GM23248 (cell line): ENCODE data around the gene PAXIP1. TPM values are rescaled to one million over a fixed set of nuclear protein-coding genes. Genes with fewer than 3 reads are reported as not detected.
A peak's percentile ranks its signal among the peaks of the same experiment; 100 is the strongest.

Experiments used
- DNase-seq: peaks from one replicate; pipeline ENCODE4 v3.0.0-alpha.2; 2015
- H2AFZ ChIP-seq: fragments of 200-600 bp; sonication (generic); 2 replicates; pipeline ENCODE4 v1.6.1; 2016; ENCODE audit warnings: antibody characterized with exemption
- H3F3A ChIP-seq: fragments of 200-600 bp; sonication (generic); 2 replicates; pipeline ENCODE4 v1.6.1; 2016; ENCODE audit warnings: mild to moderate bottlenecking, antibody characterized with exemption, mixed run types; ENCODE audit not compliant: insufficient read depth
- H3K27ac ChIP-seq: fragments of 200-600 bp; sonication (generic); 2 replicates; pipeline ENCODE4 v1.5.1; 2016; ENCODE audit warnings: mild to moderate bottlenecking
- H3K27me3 ChIP-seq: fragments of 200-600 bp; sonication (generic); replicated peaks from 2 replicates; pipeline ENCODE4 v1.6.1; 2016; ENCODE audit warnings: mild to moderate bottlenecking; ENCODE audit not compliant: insufficient read depth
- H3K36me3 ChIP-seq: fragments of 200-600 bp; sonication (generic); 2 replicates; pipeline ENCODE4 v1.6.1; 2016; ENCODE audit warnings: low read depth, mild to moderate bottlenecking
- H3K4me1 ChIP-seq: fragments of 200-600 bp; sonication (generic); 2 replicates; pipeline ENCODE4 v1.6.1; 2016; ENCODE audit warnings: mild to moderate bottlenecking; ENCODE audit not compliant: insufficient read depth
- H3K4me2 ChIP-seq: fragments of 200-600 bp; sonication (generic); one replicate; pipeline ENCODE4 v1.6.1; 2016; ENCODE audit warnings: mild to moderate bottlenecking; ENCODE audit not compliant: unreplicated experiment
- H3K4me3 ChIP-seq: fragments of 200-600 bp; sonication (generic); 2 replicates; pipeline ENCODE4 v1.5.1; 2016; ENCODE audit warnings: mild to moderate bottlenecking
- H3K79me2 ChIP-seq: fragments of 200-600 bp; sonication (generic); 2 replicates; pipeline ENCODE4 v1.6.1; 2016; ENCODE audit warnings: mild to moderate bottlenecking; ENCODE audit not compliant: insufficient read depth
- H3K9ac ChIP-seq: fragments of 200-600 bp; sonication (generic); 2 replicates; pipeline ENCODE4 v1.6.1; 2016; ENCODE audit warnings: mild to moderate bottlenecking
- H3K9me2 ChIP-seq: fragments of 200-600 bp; sonication (generic); 2 replicates; pipeline ENCODE4 v1.6.1; 2016; ENCODE audit warnings: mixed run types, mild to moderate bottlenecking, moderate library complexity; ENCODE audit not compliant: insufficient read depth
- H3K9me3 ChIP-seq: fragments of 200-600 bp; sonication (generic); one replicate; pipeline ENCODE4 v1.6.1; 2017; ENCODE audit warnings: low read depth
- H4K20me1 ChIP-seq: fragments of 200-600 bp; sonication (generic); 2 replicates; pipeline ENCODE4 v1.6.0; 2016; ENCODE audit not compliant: insufficient read depth
- EZH2 ChIP-seq: fragments of 200-600 bp; sonication (generic); IDR thresholded peaks from 2 replicates; pipeline ENCODE4 v1.6.1; 2018; ENCODE audit warnings: antibody characterized with exemption, mild to moderate bottlenecking; ENCODE audit not compliant: insufficient read depth, poor library complexity, severe bottlenecking
- EZH2phosphoT487 ChIP-seq: fragments of 200-600 bp; sonication (generic); IDR thresholded peaks from 2 replicates; pipeline ENCODE4 v1.6.1; 2018; ENCODE audit warnings: antibody characterized with exemption, moderate library complexity, mild to moderate bottlenecking, low read depth; ENCODE audit not compliant: insufficient read depth
- WGBS, 2 experiments: methylation state at CpG; one replicate each; pipeline ENCODE4 v1.1.6; 2015 to 2017; ENCODE audit warnings: low lambda C conversion rate in 2 of 2, low coverage in 1 of 2; ENCODE audit errors: missing lambda C conversion rate in 2 of 2; 5-methylcytosine and 5-hydroxymethylcytosine counted together
- in situ Hi-C: fragments of 300-500 bp; cut with MboI; formaldehyde crosslinking; loops from 2 replicates; pipeline ENCODE4 v1.15.0; 2020
- polyA plus RNA-seq: library from polyadenylated mRNA; unstranded; fragments of >200 nt; fragmentation: Nextera tagmentation; extraction: Ambion mirVana; gene quantifications from 2 replicates; pipeline ENCODE4 v1.2.1, GENCODE V29; 2016
- total RNA-seq: library from RNA; depleted of rRNA; stranded (reverse); fragments of >200 nt; shearing (Covaris generic); gene quantifications from 2 replicates; pipeline ENCODE4 v1.2.3, GENCODE V29; 2014

Gene PAXIP1
- total and polyA plus RNA-seq, 2 experiments from 2014 or later: 1.8 to 5.8 TPM

DNA sequence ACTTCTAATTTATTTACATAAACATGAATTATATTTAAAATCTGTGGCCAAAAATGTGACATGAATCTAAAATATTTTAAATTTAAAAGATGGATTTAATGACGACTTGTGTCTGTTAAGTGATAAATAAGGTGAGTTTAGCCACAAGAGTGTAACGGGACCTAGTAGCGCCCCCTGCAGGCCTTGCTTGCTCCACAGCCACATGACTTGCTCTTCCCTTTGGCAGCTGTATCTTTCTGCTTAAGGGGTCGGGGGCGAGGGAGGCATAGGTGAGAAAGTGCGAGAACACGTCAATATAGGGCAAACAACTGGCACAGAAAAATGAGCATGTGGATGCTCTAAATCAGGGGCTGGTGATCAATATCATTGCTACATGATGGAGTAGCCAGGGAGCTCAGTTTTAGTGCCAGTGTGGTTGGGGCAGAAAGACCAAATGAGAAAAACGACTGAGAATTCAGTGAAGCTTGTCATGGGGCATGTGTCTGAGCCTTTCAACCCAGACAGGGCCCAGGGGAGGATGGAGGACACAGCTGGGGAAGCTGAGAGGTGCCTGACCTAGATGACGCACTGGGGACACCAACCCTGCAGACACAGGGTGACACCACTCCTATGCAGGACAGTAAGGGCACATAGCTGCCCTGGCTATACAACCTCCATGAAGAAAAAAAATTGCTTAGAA lies 49.8 kb downstream of the PAXIP1 start:
- no peaks in the 10 kb centered on the region for H3K27me3 ChIP-seq
- no peaks in the 10 kb centered on the region for H3K9me2 ChIP-seq
- no peak overlapping the region for H3K27ac ChIP-seq
- no peaks in the 10 kb centered on the region for H3K9me3 ChIP-seq
- in situ Hi-C loops: no loop called here
- TF ChIP-seq EZH2 (no peak), EZH2phosphoT487 (no peak)
- H3F3A ChIP-seq: no peaks in the 10 kb centered on the region
- H3K4me1 ChIP-seq: no peaks in the 10 kb centered on the region
- no peaks in the 10 kb centered on the region for H3K79me2 ChIP-seq
- no peak overlapping the region for H3K4me2 ChIP-seq
- peak; percentile 61 for DNase-seq
- 65% methylated on average over 9 of the region's 9 CpGs for WGBS, 2 experiments
- peaks cover 49% of the 10 kb centered on the region for H3K36me3 ChIP-seq
- no peak overlapping the region for H3K9ac ChIP-seq
- H4K20me1 ChIP-seq: no peaks in the 10 kb centered on the region
- H3K4me3 ChIP-seq: no peak overlapping the region
- no peak overlapping the region for H2AFZ ChIP-seq

DNA sequence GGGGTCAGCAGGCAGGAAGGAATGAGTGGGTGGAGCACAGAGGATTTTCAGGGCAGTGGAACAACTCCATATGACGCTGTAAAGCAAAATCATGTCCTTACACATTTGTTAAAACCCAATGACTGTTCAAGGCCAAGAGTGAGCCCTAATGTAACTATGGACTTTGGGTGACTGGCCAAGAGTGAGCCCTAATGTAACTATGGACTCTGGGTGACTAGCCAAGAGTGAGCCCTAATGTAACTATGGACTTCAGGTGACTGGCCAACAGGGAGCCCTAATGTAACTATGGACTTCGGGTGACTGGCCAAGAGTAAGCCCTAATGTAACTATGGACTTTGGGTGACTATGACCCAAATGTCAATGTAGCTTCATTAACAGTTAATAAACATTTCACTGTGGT lies 52.0 kb downstream of the PAXIP1 start:
- in situ Hi-C loops: no loop called here
- Histone ChIP-seq H3K9me2 (no peaks in the 10 kb centered on the region), H3K9ac (no peak overlapping the region), H3K4me1 (no peaks in the 10 kb centered on the region), H4K20me1 (no peaks in the 10 kb centered on the region), H3K36me3 (peaks cover 52% of the 10 kb centered on the region), H3K9me3 (no peaks in the 10 kb centered on the region), H3K27ac (no peak overlapping the region), H3K4me3 (no peak overlapping the region), H3K4me2 (no peak overlapping the region), H3K79me2 (no peaks in the 10 kb centered on the region), H3F3A (peaks cover 4% of the 10 kb centered on the region; the same call in 1 of the 2 replicates), H2AFZ (no peak overlapping the region), H3K27me3 (no peaks in the 10 kb centered on the region)
- DNase-seq: no peak
- 97% methylated on average over 2 of the region's 2 CpGs for WGBS, 2 experiments
- no peak for TF ChIP-seq EZH2phosphoT487
- TF ChIP-seq EZH2: no peak

DNA sequence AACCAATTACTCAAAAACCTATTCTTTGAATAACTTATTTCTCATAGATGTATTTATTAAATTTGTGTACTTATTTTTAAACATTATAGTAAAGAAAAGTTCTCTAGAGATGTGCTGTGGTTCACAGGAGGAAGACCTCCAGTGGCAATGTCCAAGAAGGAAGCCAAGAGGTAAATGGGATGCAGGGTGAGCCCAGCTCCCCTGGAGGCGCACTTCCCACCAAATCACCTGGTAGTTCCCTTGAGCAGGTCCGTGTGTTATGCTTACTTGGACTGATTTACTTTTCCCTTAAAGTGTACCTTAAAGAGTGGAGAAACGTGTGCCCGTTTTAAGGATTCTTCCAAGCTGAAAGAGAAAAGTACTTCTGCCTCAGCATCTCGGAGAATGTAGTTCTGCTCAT lies 55.3 kb downstream of the PAXIP1 start:
- Histone ChIP-seq H3K27ac (no peak overlapping the region), H3K9me3 (no peaks in the 10 kb centered on the region), H3K9ac (no peak overlapping the region), H3K4me3 (no peak overlapping the region), H4K20me1 (no peaks in the 10 kb centered on the region), H3K79me2 (no peaks in the 10 kb centered on the region), H3K27me3 (no peaks in the 10 kb centered on the region), H3F3A (peaks cover 9% of the 10 kb centered on the region; the same call in 1 of the 2 replicates), H3K9me2 (no peaks in the 10 kb centered on the region), H2AFZ (no peak overlapping the region), H3K4me2 (no peak overlapping the region), H3K36me3 (peaks cover 50% of the 10 kb centered on the region), H3K4me1 (no peaks in the 10 kb centered on the region)
- whole genome bisulfite sequencing, 2 experiments: 80 to 82% methylated on average over 5 of the region's 5 CpGs
- TF ChIP-seq EZH2 (no peak), EZH2phosphoT487 (no peak)
- in situ Hi-C loops: no loop called here
- no peak for DNase-seq

DNA sequence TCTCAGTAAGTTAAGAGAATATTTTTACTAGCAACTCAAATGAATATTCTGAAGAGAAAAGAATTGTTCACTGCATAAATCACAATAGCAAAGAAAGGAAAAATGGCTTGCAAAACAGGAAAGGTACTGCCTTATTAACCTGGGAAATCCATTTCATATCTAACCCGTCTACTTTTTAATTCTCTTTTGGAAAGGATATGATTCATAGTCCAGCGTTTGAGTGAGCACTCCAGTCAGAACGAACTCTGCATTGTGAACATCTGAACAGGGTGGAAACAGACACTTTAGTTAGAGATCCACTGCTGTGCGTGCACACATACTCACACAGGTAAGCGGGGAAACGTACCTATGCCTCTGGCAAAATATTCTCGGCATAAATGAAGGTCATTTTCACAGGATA lies 56.8 kb downstream of the PAXIP1 start:
- Histone ChIP-seq H3K4me2 (no peak overlapping the region), H3K4me3 (no peak overlapping the region), H2AFZ (no peak overlapping the region), H3K9ac (no peak overlapping the region), H3K79me2 (no peaks in the 10 kb centered on the region), H3K4me1 (no peaks in the 10 kb centered on the region), H3K36me3 (peaks cover 45% of the 10 kb centered on the region), H3K9me3 (no peaks in the 10 kb centered on the region), H4K20me1 (no peaks in the 10 kb centered on the region), H3F3A (peaks cover 11% of the 10 kb centered on the region; the same call in 1 of the 2 replicates), H3K9me2 (no peaks in the 10 kb centered on the region), H3K27ac (no peak overlapping the region), H3K27me3 (no peaks in the 10 kb centered on the region)
- no peak for TF ChIP-seq EZH2phosphoT487
- TF ChIP-seq EZH2: no peak
- DNase-seq: no peak
- 90 to 92% methylated on average over 7 of the region's 7 CpGs for WGBS, 2 experiments
- in situ Hi-C loops: no loop called here
